ENCODE data around the gene APBA2. TPM values are rescaled to one million over a fixed set of nuclear protein-coding genes. Genes with fewer than 3 reads are reported as not detected.

The APBA2 gene
- total and polyA plus RNA-seq, 10 of the 15 experiments (the other 5 are each of a cell fraction or from before 2014, with no cell fraction given), result 0.06 to 0.26 (median 0.07) TPM; not detected in 7

DNA sequence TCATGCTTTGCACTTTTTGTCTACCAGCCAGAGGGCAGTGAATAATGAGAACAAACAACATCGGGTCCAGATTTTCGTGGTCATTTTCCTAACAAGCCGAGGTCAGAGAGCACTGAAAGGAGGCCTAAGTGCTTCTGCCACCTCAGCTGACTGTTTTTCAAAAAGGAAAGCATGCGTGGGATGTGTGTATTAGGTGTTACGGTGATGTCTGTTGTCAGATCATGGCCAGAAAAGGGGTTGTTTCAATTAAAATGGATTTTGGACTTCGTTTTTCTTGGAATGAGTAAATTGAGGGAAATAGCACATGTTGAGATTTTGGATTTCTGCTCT, 99.5 kb downstream of the APBA2 start:
- RAD21 ChIA-PET (ENCODE audit: unreplicated experiment), result no interaction called here
- H3K36me3 ChIP-seq (ENCODE audit: control insufficient read depth in 2 of 2, insufficient read depth in 2 of 2, low read length in 1 of 2), result no peaks in the 10 kb centered on the region
- H3K27me3 ChIP-seq (replicated peaks in 1 of 2; ENCODE audit: control insufficient read depth in 2 of 2, insufficient read depth in 2 of 2, low read length in 1 of 2), result no peaks in the 10 kb centered on the region
- FAIRE-seq (no peak), DNase-seq (ENCODE audit: low read depth, low spot score) (no peak), ATAC-seq (no peak)
- H2AFZ ChIP-seq (ENCODE audit: control insufficient read depth, low read depth, low read length), result no peak overlapping the region
- intact Hi-C loops (cut with micrococcal nuclease; ENCODE audit: unreplicated experiment), result no loop called here
- in situ Hi-C loops (cut with MboI), result no loop called here
- no peaks in the 10 kb centered on the region for H4K20me1 ChIP-seq (ENCODE audit: control insufficient read depth, insufficient read depth)
- POLR2A ChIA-PET, result no interaction called here
- TF ChIP-seq BHLHE40 (IDR thresholded peaks at IDR 0.05; ENCODE audit: borderline replicate concordance in 1 of 2, low read depth in 2 of 2, low read length in 1 of 2) (no peak), HDGF (IDR thresholded peaks at IDR 0.05) (no peak), SIN3A (IDR thresholded peaks at IDR 0.05; ENCODE audit: low read depth, low read length) (no peak), NFIC (IDR thresholded peaks at IDR 0.05; ENCODE audit: low read depth, low read length) (no peak), MYB (IDR thresholded peaks at IDR 0.05; ENCODE audit: borderline replicate concordance, low read depth, low read length) (no peak), RCOR1 (conservative IDR thresholded peaks at IDR 0.05; ENCODE audit: low read depth, low read length) (no peak), HCFC1 (IDR thresholded peaks at IDR 0.05; ENCODE audit: low read length) (no peak), YY1 (IDR thresholded peaks at IDR 0.05; ENCODE audit: low read depth, low read length) (no peak), NR2F1 (conservative IDR thresholded peaks at IDR 0.05) (no peak)
- TF ChIP-seq, protein P1, sequence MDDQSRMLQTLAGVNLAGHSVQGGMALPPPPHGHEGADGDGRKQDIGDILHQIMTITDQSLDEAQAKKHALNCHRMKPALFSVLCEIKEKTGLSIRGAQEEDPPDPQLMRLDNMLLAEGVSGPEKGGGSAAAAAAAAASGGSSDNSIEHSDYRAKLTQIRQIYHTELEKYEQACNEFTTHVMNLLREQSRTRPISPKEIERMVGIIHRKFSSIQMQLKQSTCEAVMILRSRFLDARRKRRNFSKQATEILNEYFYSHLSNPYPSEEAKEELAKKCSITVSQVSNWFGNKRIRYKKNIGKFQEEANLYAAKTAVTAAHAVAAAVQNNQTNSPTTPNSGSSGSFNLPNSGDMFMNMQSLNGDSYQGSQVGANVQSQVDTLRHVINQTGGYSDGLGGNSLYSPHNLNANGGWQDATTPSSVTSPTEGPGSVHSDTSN (IDR thresholded peaks at IDR 0.05; ENCODE audit: insufficient replicate concordance, low read depth, low read length), result no peak
- TF ChIP-seq, protein P2, sequence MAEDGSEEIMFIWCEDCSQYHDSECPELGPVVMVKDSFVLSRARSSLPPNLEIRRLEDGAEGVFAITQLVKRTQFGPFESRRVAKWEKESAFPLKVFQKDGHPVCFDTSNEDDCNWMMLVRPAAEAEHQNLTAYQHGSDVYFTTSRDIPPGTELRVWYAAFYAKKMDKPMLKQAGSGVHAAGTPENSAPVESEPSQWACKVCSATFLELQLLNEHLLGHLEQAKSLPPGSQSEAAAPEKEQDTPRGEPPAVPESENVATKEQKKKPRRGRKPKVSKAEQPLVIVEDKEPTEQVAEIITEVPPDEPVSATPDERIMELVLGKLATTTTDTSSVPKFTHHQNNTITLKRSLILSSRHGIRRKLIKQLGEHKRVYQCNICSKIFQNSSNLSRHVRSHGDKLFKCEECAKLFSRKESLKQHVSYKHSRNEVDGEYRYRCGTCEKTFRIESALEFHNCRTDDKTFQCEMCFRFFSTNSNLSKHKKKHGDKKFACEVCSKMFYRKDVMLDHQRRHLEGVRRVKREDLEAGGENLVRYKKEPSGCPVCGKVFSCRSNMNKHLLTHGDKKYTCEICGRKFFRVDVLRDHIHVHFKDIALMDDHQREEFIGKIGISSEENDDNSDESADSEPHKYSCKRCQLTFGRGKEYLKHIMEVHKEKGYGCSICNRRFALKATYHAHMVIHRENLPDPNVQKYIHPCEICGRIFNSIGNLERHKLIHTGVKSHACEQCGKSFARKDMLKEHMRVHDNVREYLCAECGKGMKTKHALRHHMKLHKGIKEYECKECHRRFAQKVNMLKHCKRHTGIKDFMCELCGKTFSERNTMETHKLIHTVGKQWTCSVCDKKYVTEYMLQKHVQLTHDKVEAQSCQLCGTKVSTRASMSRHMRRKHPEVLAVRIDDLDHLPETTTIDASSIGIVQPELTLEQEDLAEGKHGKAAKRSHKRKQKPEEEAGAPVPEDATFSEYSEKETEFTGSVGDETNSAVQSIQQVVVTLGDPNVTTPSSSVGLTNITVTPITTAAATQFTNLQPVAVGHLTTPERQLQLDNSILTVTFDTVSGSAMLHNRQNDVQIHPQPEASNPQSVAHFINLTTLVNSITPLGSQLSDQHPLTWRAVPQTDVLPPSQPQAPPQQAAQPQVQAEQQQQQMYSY (CRISPR knock-in tag; IDR thresholded peaks at IDR 0.05), result no peak
- H3K4me3 ChIP-seq, result no peak overlapping the region
- CTCF ChIA-PET, result no interaction called here
- WGBS (ENCODE audit: insufficient coverage, insufficient replicate concordance, low lambda C conversion rate, missing lambda C conversion rate), result 7% methylated on average over 6 of the region's 6 CpGs
- H3K4me2 ChIP-seq (ENCODE audit: control insufficient read depth, insufficient read depth), result no peak overlapping the region
- no TSS peak for BruUV-seq (replicated peaks)
- no peaks in the 10 kb centered on the region for H3K4me1 ChIP-seq (ENCODE audit: control insufficient read depth, insufficient read depth, low read length)
- H3K79me2 ChIP-seq (ENCODE audit: control insufficient read depth, insufficient read depth, low read length), result no peaks in the 10 kb centered on the region
- no peak overlapping the region for H3K9ac ChIP-seq (ENCODE audit: control insufficient read depth, insufficient read depth, low read length)
- no peaks in the 10 kb centered on the region for H3K9me3 ChIP-seq (replicated peaks; ENCODE audit: control insufficient read depth, insufficient read depth, low read length)
- no peak overlapping the region for H3K27ac ChIP-seq (ENCODE audit: control insufficient read depth, insufficient read depth)
- SMC1A ChIA-PET (ENCODE audit: uncharacterized antibody, unreplicated experiment), result no interaction called here
